HepG2 (cell line): Measurements from ENCODE around the gene EHBP1. TPM values are rescaled to one million over a fixed set of nuclear protein-coding genes. Genes with fewer than 3 reads are reported as not detected.

Source experiments
- ATAC-seq: fragments of 200-7000 bp; cut with Tn5 transposase; 3 replicates; pipeline ENCODE4 v1.9.1; 2020; ENCODE audit warnings: mild to moderate bottlenecking, moderate library complexity
- BruUV-seq: library from RNA; stranded (reverse); fragments of 400-500 nt; replicated peaks from 2 replicates; lab custom pipeline; 2021; lab: Mats Ljungman, UMichigan
- CTCF ChIA-PET: fragments of 300-600 bp; formaldehyde crosslinking; extraction: SDS; loops from one replicate; lab custom pipeline; 2021; ENCODE audit warnings: low total read pairs, inconsistent platforms, low intra/inter-chr PET ratio; lab: Yijun Ruan, JAX
- POLR2A ChIA-PET: fragments of 350-600 bp; sonication (Branson Sonifier 250); formaldehyde crosslinking; loops from one replicate; lab custom pipeline; 2020; ENCODE audit warnings: antibody characterized with exemption, inconsistent platforms; lab: Yijun Ruan, JAX
- DNase-seq: peaks from one replicate; pipeline ENCODE4 v3.0.0-alpha.2; 2015; ENCODE audit warnings: low spot score
- FAIRE-seq: peaks from 3 replicates; lab custom pipeline; 2011; peaks lifted over from hg19 to GRCh38; lab: Jason Lieb, UNC
- H2AFZ ChIP-seq: one replicate; pipeline ENCODE4 v1.6.1; 2011; ENCODE audit warnings: low read length, inconsistent platforms
- H3K27ac ChIP-seq: fragments of 300-600 bp; 3 replicates; pipeline ENCODE4 v1.8.0; 2011; ENCODE audit warnings: mixed run types, mild to moderate bottlenecking, mixed read lengths, low read length, inconsistent platforms; ENCODE audit not compliant: insufficient read depth; ENCODE audit errors: extremely low read length
- H3K27me3 ChIP-seq, 2 experiments: fragments of 200-600 bp in 1 of 2; 2 replicates in 1 of 2; 3 replicates in 1 of 2; pipeline versions ENCODE4 v1.6.0 to v1.8.0; 2011; ENCODE audit warnings: low read length in 2 of 2, mild to moderate bottlenecking in 2 of 2, moderate library complexity in 2 of 2, inconsistent platforms in 1 of 2; ENCODE audit not compliant: insufficient read depth in 2 of 2, control insufficient read depth in 1 of 2
- H3K36me3 ChIP-seq, 2 experiments: fragments of 200-600 bp in 1 of 2; replicated peaks in 1 of 2; 2 replicates in 1 of 2; 3 replicates in 1 of 2; pipeline versions ENCODE4 v1.5.1 to v1.8.0; 2011; ENCODE audit warnings: low read length in 2 of 2, inconsistent platforms in 1 of 2; ENCODE audit not compliant: insufficient read depth in 2 of 2, control insufficient read depth in 1 of 2
- H3K4me1 ChIP-seq: 2 replicates; pipeline ENCODE4 v1.5.1; 2012; ENCODE audit warnings: low read length, inconsistent platforms; ENCODE audit not compliant: insufficient read depth
- H3K4me2 ChIP-seq: 2 replicates; pipeline ENCODE4 v1.6.0; 2011; ENCODE audit warnings: low read depth, low read length, inconsistent platforms
- H3K4me3 ChIP-seq, 3 experiments: fragments of 200-600 bp in 1 of 3; sonication (generic), shearing (Covaris generic) in 1 of 3; replicated peaks in 1 of 3; 2 replicates each; pipeline ENCODE4 v1.5.1; 2011 to 2016; ENCODE audit warnings: low read length in 3 of 3, inconsistent platforms in 2 of 3, low read depth in 2 of 3, mild to moderate bottlenecking in 2 of 3, control low read depth in 1 of 3, mixed read lengths in 1 of 3; ENCODE audit not compliant: insufficient read depth in 1 of 3
- H3K79me2 ChIP-seq: one replicate; pipeline ENCODE4 v1.6.1; 2011; ENCODE audit warnings: low read length, inconsistent platforms; ENCODE audit not compliant: insufficient read depth
- H3K9ac ChIP-seq: 2 replicates; pipeline ENCODE4 v1.6.0; 2011; ENCODE audit warnings: mild to moderate bottlenecking, low read depth, low read length, inconsistent platforms; ENCODE audit not compliant: insufficient read depth
- H3K9me3 ChIP-seq: 2 replicates; pipeline ENCODE4 v1.5.1; 2012; ENCODE audit warnings: mild to moderate bottlenecking, low read length
- H4K20me1 ChIP-seq: 2 replicates; pipeline ENCODE4 v1.6.0; 2011; ENCODE audit warnings: inconsistent platforms, mild to moderate bottlenecking, low read length, moderate library complexity; ENCODE audit not compliant: insufficient read depth
- CHCHD3 ChIP-seq: sonication (generic); formaldehyde crosslinking; IDR thresholded peaks from 2 replicates; pipeline ENCODE4 v1.8.0; 2022; ENCODE audit warnings: mild to moderate bottlenecking, missing genetic modification reagents, moderate library complexity
- HNRNPL ChIP-seq: fragments of 200-400 bp; formaldehyde crosslinking; IDR thresholded peaks from 2 replicates; pipeline ENCODE4 v1.6.1; 2017; ENCODE audit warnings: mild to moderate bottlenecking, low read depth, low read length
- IKZF4 ChIP-seq: sonication (generic); formaldehyde crosslinking; IDR thresholded peaks from 2 replicates; pipeline ENCODE4 v1.5.1; 2020; ENCODE audit warnings: borderline replicate concordance, mild to moderate bottlenecking, low read depth, missing genetic modification reagents; ENCODE audit errors: not compliant biosample characterization
- JUN ChIP-seq: sonication (generic); formaldehyde crosslinking; IDR thresholded peaks from 2 replicates; pipeline ENCODE4 v1.4.0; 2020; ENCODE audit warnings: mild to moderate bottlenecking, missing genetic modification reagents
- KLF16 ChIP-seq, 2 experiments: sonication (generic) in 1 of 2; formaldehyde crosslinking in 1 of 2; IDR thresholded peaks; 2 replicates each; pipeline versions ENCODE4 v1.6.1 to v1.8.0; 2016 to 2023; ENCODE audit warnings: missing genetic modification reagents in 2 of 2, missing compliant biosample characterization in 1 of 2
- PHF21A ChIP-seq: sonication (generic); formaldehyde crosslinking; IDR thresholded peaks from 2 replicates; pipeline ENCODE4 v1.5.0; 2020; ENCODE audit warnings: mild to moderate bottlenecking, missing genetic modification reagents
- SMARCC2 ChIP-seq: fragments of 450-650 bp; IDR thresholded peaks from 2 replicates; pipeline ENCODE4 v1.6.1; 2017; ENCODE audit warnings: antibody characterized with exemption, mild to moderate bottlenecking
- THAP11 ChIP-seq: IDR thresholded peaks from 2 replicates; pipeline ENCODE4 v1.6.1; 2016; ENCODE audit warnings: missing biosample characterization, missing genetic modification reagents
- ZBTB20 ChIP-seq: sonication (generic); formaldehyde crosslinking; IDR thresholded peaks from 2 replicates; pipeline ENCODE4 v1.8.1; 2023; ENCODE audit warnings: missing genetic modification reagents, low read depth, mild to moderate bottlenecking, borderline replicate concordance
- ZNF207 ChIP-seq: fragments of 450-650 bp; IDR thresholded peaks from 2 replicates; pipeline ENCODE4 v1.6.1; 2016; ENCODE audit warnings: antibody characterized with exemption, borderline replicate concordance
- ZNF550 ChIP-seq: sonication (generic); formaldehyde crosslinking; IDR thresholded peaks from 2 replicates; pipeline ENCODE4 v1.4.0; 2020; ENCODE audit warnings: mild to moderate bottlenecking, missing genetic modification reagents, borderline replicate concordance
- ZNF564 ChIP-seq: sonication (generic); formaldehyde crosslinking; IDR thresholded peaks from 2 replicates; pipeline ENCODE4 v1.8.1; 2023; ENCODE audit warnings: mild to moderate bottlenecking, missing genetic modification reagents
- WGBS: methylation state at CpG from one replicate; pipeline ENCODE4 v1.1.6; 2017; ENCODE audit warnings: low lambda C conversion rate; 5-methylcytosine and 5-hydroxymethylcytosine counted together
- in situ Hi-C: cut with HindIII; loops from 2 replicates; pipeline ENCODE4 v1.10.0; 2017; ENCODE audit warnings: low pct_unique_long_range_greater_than_20kb; ENCODE audit not compliant: extremely low pct_ligation_motif_present
- intact Hi-C: fragments of 100-400 bp; cut with micrococcal nuclease; formaldehyde crosslinking; loops from one replicate; pipeline ENCODE4 v1.10.0; 2022; ENCODE audit not compliant: unreplicated experiment
- polyA plus RNA-seq, 8 experiments: library from polyadenylated mRNA; depleted of rRNA in 3 of 8; stranded (reverse) in 7 of 8; unstranded in 1 of 8; fragments of >200 nt; fragmentation: Illumina TruSeq in 4 of 8; extraction: Trizol in 4 of 8; gene quantifications; 2 replicates each; pipeline versions ENCODE4 v1.2.1 to v1.2.3, GENCODE V29; 2011 to 2016; ENCODE audit warnings: low read depth in 4 of 8, missing spikeins in 1 of 8, mixed read lengths in 1 of 8; ENCODE audit not compliant: insufficient read depth in 1 of 8
- total RNA-seq, 5 experiments: library from RNA; depleted of rRNA; stranded (reverse); fragments of >200 nt; fragmentation: Illumina TruSeq; extraction: Trizol; gene quantifications; 2 replicates each; pipeline ENCODE4 v1.2.3, GENCODE V29; 2016; ENCODE audit warnings: low read depth in 1 of 5

EHBP1 gene
- total and polyA plus RNA-seq, 2 of the 13 experiments (the other 11 are each of a cell fraction or from before 2014, with no cell fraction given) = 93.5 to 146 TPM

DNA sequence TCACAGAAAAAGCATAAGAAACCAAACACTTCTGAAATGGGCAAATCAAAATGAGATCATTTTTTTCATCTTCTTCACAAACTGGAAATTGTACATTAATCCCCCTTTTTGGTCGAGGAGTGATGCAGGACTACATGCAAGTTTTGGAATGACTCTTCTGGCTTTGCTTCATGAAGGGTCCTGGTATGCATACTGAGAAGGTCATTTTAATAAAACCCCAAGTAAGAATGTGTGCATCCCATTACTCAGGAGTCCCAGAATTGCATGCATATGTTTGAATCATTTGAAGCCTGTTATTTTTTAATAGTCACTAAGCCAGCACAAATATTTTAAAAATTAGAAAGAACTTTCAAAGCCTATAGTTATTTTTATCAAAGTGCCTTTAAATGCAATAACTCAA, 16.7 kb upstream of the EHBP1 start:
- BruUV-seq = no TSS peak
- H4K20me1 ChIP-seq = no peaks in the 10 kb centered on the region
- no peak overlapping the region for H3K27ac ChIP-seq
- ATAC-seq (no peak), DNase-seq (no peak), FAIRE-seq (no peak)
- H3K27me3 ChIP-seq = no peaks in the 10 kb centered on the region
- POLR2A ChIA-PET = no interaction called here
- H2AFZ ChIP-seq = no peak overlapping the region
- 61% methylated on average over 1 of the region's 1 CpG for WGBS
- no peaks in the 10 kb centered on the region for H3K79me2 ChIP-seq
- no peaks in the 10 kb centered on the region for H3K4me1 ChIP-seq
- no peak overlapping the region for H3K9ac ChIP-seq
- no peaks in the 10 kb centered on the region for H3K36me3 ChIP-seq
- no peaks in the 10 kb centered on the region for H3K9me3 ChIP-seq
- TF ChIP-seq IKZF4 (CRISPR knock-in tag) = no peak
- no peak for TF ChIP-seq KLF16 (CRISPR knock-in tag; IDR thresholded peaks at IDR 0.05)
- TF ChIP-seq SMARCC2 = no peak
- TF ChIP-seq ZBTB20 (CRISPR knock-in tag) = no peak
- no peak for TF ChIP-seq THAP11 (CRISPR knock-in tag)
- TF ChIP-seq HNRNPL = no peak
- no peak for TF ChIP-seq PHF21A
- no peak for TF ChIP-seq JUN (CRISPR knock-in tag)
- TF ChIP-seq CHCHD3 (CRISPR knock-in tag) = no peak
- TF ChIP-seq ZNF564 (CRISPR knock-in tag) = no peak
- no peak for TF ChIP-seq ZNF550 (CRISPR knock-in tag)
- TF ChIP-seq ZNF207 = no peak
- TF ChIP-seq, all 625 proteins: peak for 0
- in situ Hi-C loops (no loop called here), intact Hi-C loops (no loop called here)
- Histone ChIP-seq H3K4me2 (no peak overlapping the region), H3K4me3 (no peak overlapping the region)
- CTCF ChIA-PET = no interaction called here
